Pancreas (tissue), 10 donors: ENCODE measurements around the gene NOVA2. TPM values are rescaled to one million over a fixed set of nuclear protein-coding genes. Genes with fewer than 3 reads are reported as not detected.

Source experiments
- ATAC-seq, 4 donors: fragments of 200-7000 bp; cut with Tn5 transposase; one replicate each; pipeline versions ENCODE4 v1.8.0 to v1.9.1; 2020; ENCODE audit warnings: mild to moderate bottlenecking in 4 of 4, moderate library complexity in 4 of 4
- DNase-seq, 6 donors: peaks; one replicate each; pipeline ENCODE4 v3.0.0-alpha.2; 2020
- FAIRE-seq: peaks from 2 replicates; lab custom pipeline; 2012; peaks lifted over from hg19 to GRCh38; lab: Jason Lieb, UNC
- H3K27ac ChIP-seq, 4 donors: fragments of 200-600 bp; sonication (generic); 1 replicate in 3 of 4; 2 replicates in 1 of 4; pipeline versions ENCODE4 v1.5.0 to v1.8.0; 2020
- H3K27me3 ChIP-seq, 4 donors: fragments of 200-600 bp; one replicate each; pipeline ENCODE4 v1.8.0; 2021
- H3K36me3 ChIP-seq, 3 donors: fragments of 200-600 bp; sonication (generic) in 1 of 3; one replicate each; pipeline versions ENCODE4 v1.5.0 to v1.8.0; 2020 to 2021
- H3K4me1 ChIP-seq, 3 donors: fragments of 200-600 bp; one replicate each; pipeline ENCODE4 v1.8.0; 2021
- H3K4me3 ChIP-seq, 4 donors: fragments of 200-600 bp; sonication (generic) in 2 of 4; one replicate each; pipeline versions ENCODE4 v1.5.0 to v1.8.0; 2020 to 2021
- H3K9me3 ChIP-seq, 4 donors: fragments of 200-600 bp; one replicate each; pipeline ENCODE4 v1.8.0; 2021
- CTCF ChIP-seq, 4 donors: fragments of 200-600 bp; sonication (generic) in 3 of 4; IDR thresholded peaks; one replicate each; pipeline versions ENCODE4 v1.5.0 to v1.8.0; 2021; ENCODE audit warnings: antibody characterized with exemption in 4 of 4
- WGBS, 2 donors: extraction: QIAGEN DNeasy Blood & Tissue Kit; methylation state at CpG; one replicate each; pipeline ENCODE4 v1.1.7; 2013; 5-methylcytosine and 5-hydroxymethylcytosine counted together
- intact Hi-C, 3 donors: fragments of 100-400 bp; cut with DNase I; formaldehyde crosslinking; loops; one replicate each; pipeline versions ENCODE4 v1.11.1 to v1.14.2; 2022
- polyA plus RNA-seq, 2 donors: library from polyadenylated mRNA; stranded (reverse); fragments of 200-250 nt; gene quantifications; one replicate each; pipeline ENCODE4 v1.2.3, GENCODE V29; 2013
- total RNA-seq, 6 donors: library from RNA; stranded (reverse); fragmentation: NEBNext Ultra II Directional in 4 of 6; extraction: Animal tissue kit (Norgen Biotek cat#: 25700) in 4 of 6; gene quantifications; one replicate each; pipeline versions ENCODE4 v1.2.1 to v1.2.4, GENCODE V29; 2021 to 2023
- donor health status: healthy with polysubstance abuse.
- donor health status: DM: no; HTN: no; CAD: no; lungs with moderate emphysema.
- donor health status: DM: no; HTN: no; CAD: no.
- donor health status: control.
- donor health status: control.
- donor health status: Bipolar disorder and iron deficiency.
- donor health status: DM: yes; HTN: yes; CAD: no.
- donor health status: DM: no; HTN: no; CAD: no.
- donor health status: DM: no; HTN: no; CAD: no.
- donor health status: DM: yes; HTN: yes; CAD: no.

NOVA2 gene
- total and polyA plus RNA-seq, 8 donors = 0.43 to 2.6 (median 1.2) TPM

GRCh38 chr19:45934551-45935230, 39.0 kb downstream of the NOVA2 start:
- Histone ChIP-seq H3K36me3 (no peaks in the 10 kb centered on the region), H3K4me3 (no peak overlapping the region), H3K9me3 (no peaks in the 10 kb centered on the region), H3K27me3 (peaks cover 0 to 5% (median 0%) of the 10 kb centered on the region in 4 donors), H3K27ac (no peak overlapping the region), H3K4me1 (no peaks in the 10 kb centered on the region)
- FAIRE-seq = no peak
- no peak for TF ChIP-seq CTCF (IDR thresholded peaks at IDR 0.05)
- 14 to 18% methylated on average over 18 to 19 of the region's 19 CpGs for WGBS, 2 donors
- ATAC-seq = no peak
- DNase-seq = no peak
- intact Hi-C loops = no loop called here

GRCh38 chr19:45933759-45934158, 39.9 kb downstream of the NOVA2 start:
- Histone ChIP-seq H3K9me3 (no peaks in the 10 kb centered on the region), H3K36me3 (no peaks in the 10 kb centered on the region), H3K4me1 (no peaks in the 10 kb centered on the region), H3K4me3 (no peak overlapping the region), H3K27ac (no peak overlapping the region), H3K27me3 (peaks cover 0 to 5% (median 0%) of the 10 kb centered on the region in 4 donors)
- intact Hi-C loops = no loop called here
- 49 to 56% methylated on average over 9 of the region's 9 CpGs for WGBS, 2 donors
- ATAC-seq = no peak
- no peak for TF ChIP-seq CTCF (IDR thresholded peaks at IDR 0.05)
- no peak for DNase-seq
- no peak for FAIRE-seq

GRCh38 chr19:45931055-45931454, 42.6 kb downstream of the NOVA2 start:
- 61 to 63% methylated on average over 3 of the region's 3 CpGs for WGBS, 2 donors

GRCh38 chr19:45929247-45929646, 44.4 kb downstream of the NOVA2 start:
- no peak for TF ChIP-seq CTCF (IDR thresholded peaks at IDR 0.05)
- H3K27me3 ChIP-seq = no peaks in the 10 kb centered on the region
- intact Hi-C loops = no loop called here
- DNase-seq (no peak), ATAC-seq (no peak), FAIRE-seq (no peak)
- no peaks in the 10 kb centered on the region for H3K9me3 ChIP-seq
- H3K27ac ChIP-seq = no peak overlapping the region
- peaks cover 0 to 5% (median 0%) of the 10 kb centered on the region in 3 donors for H3K4me1 ChIP-seq
- 74 to 75% methylated on average over 2 of the region's 2 CpGs for WGBS, 2 donors
- H3K36me3 ChIP-seq = no peaks in the 10 kb centered on the region
- H3K4me3 ChIP-seq = no peak overlapping the region

More at GRCh38 chr19:45931055-45931454, 42.6 kb downstream of the NOVA2 start:
- no peak overlapping the region for H3K27ac ChIP-seq
- FAIRE-seq (no peak), ATAC-seq (no peak), DNase-seq (no peak)
- intact Hi-C loops = no loop called here
- no peak for TF ChIP-seq CTCF (IDR thresholded peaks at IDR 0.05)
- H3K36me3 ChIP-seq = no peaks in the 10 kb centered on the region
- H3K4me3 ChIP-seq = no peak overlapping the region
- H3K27me3 ChIP-seq = no peaks in the 10 kb centered on the region
- no peaks in the 10 kb centered on the region for H3K9me3 ChIP-seq
- peaks cover 0 to 5% (median 0%) of the 10 kb centered on the region in 3 donors for H3K4me1 ChIP-seq
